NOMO-1 (cell line): ENCODE data around the gene TIPARP.
A peak's percentile ranks its signal among the peaks of the same experiment; 100 is the strongest.

Experiments
- DNase-seq, 2 experiments: peaks; one replicate each; lab custom pipeline; 2025; ENCODE audit not compliant: unreplicated experiment in 2 of 2; lab: John Stamatoyannopoulos, UW

The TIPARP gene

GRCh38 chr3:156674046-156674910 lies at the start of gene TIPARP:
TIPARP (plus strand) TSS chr3:156674590; CDS start chr3:156677698, 3,108 bp downstream.
- peak; percentile 99 to 100 for DNase-seq

GRCh38 chr3:156626104-156626503 lies 48.3 kb upstream of the TIPARP start:
- no peak for DNase-seq

- no peak for DNase-seq
These were observed 46.3 kb upstream of the TIPARP start for GRCh38 chr3:156627946-156628569.

GRCh38 chr3:156628836-156629618 lies 45.4 kb upstream of the TIPARP start:
- no peak for DNase-seq

- DNase-seq: no peak
These were observed 44.2 kb upstream of the TIPARP start for GRCh38 chr3:156630081-156630772.

- DNase-seq: no peak
These were observed 43.7 kb upstream of the TIPARP start for GRCh38 chr3:156630773-156631093.

- no peak for DNase-seq
These were observed 43.1 kb upstream of the TIPARP start for GRCh38 chr3:156631323-156631722.

GRCh38 chr3:156632601-156633000 lies 41.8 kb upstream of the TIPARP start:
- no peak for DNase-seq

- no peak for DNase-seq
These were observed 41.1 kb upstream of the TIPARP start for GRCh38 chr3:156633335-156633734.

- no peak for DNase-seq
These were observed 39.4 kb upstream of the TIPARP start for GRCh38 chr3:156635034-156635433.

- DNase-seq: no peak
These were observed 38.4 kb upstream of the TIPARP start for GRCh38 chr3:156635973-156636372.

GRCh38 chr3:156637480-156638022 lies 36.8 kb upstream of the TIPARP start:
- DNase-seq: no peak

GRCh38 chr3:156638271-156638670 lies 36.1 kb upstream of the TIPARP start:
- DNase-seq: no peak

GRCh38 chr3:156639414-156640023 lies 34.9 kb upstream of the TIPARP start:
- DNase-seq: no peak

GRCh38 chr3:156641618-156641975 lies 32.8 kb upstream of the TIPARP start:
- DNase-seq: no peak

- DNase-seq: peak; percentile 22 to 54
These were observed 31.4 kb upstream of the TIPARP start for GRCh38 chr3:156642750-156643728.

GRCh38 chr3:156643729-156644389 lies 30.5 kb upstream of the TIPARP start:
- peak; percentile 92 to 94 for DNase-seq

- DNase-seq: no peak
These were observed 29.4 kb upstream of the TIPARP start for GRCh38 chr3:156644958-156645357.

- no peak for DNase-seq
These were observed 27.4 kb upstream of the TIPARP start for GRCh38 chr3:156646958-156647357.
